HEK293 (cell line): ENCODE data around the gene ZNF747.

Source experiments
- CTCF ChIA-PET: fragments of 350-600 bp; formaldehyde crosslinking; extraction: SDS; loops from one replicate; lab custom pipeline; 2021; ENCODE audit warnings: antibody characterized with exemption; lab: Yijun Ruan, JAX
- POLR2A ChIA-PET: fragments of 300-600 bp; formaldehyde crosslinking; extraction: SDS; loops from one replicate; lab custom pipeline; 2020; ENCODE audit warnings: antibody characterized with exemption, inconsistent platforms; lab: Yijun Ruan, JAX
- H3K27ac ChIP-seq: fragments of 200-500 bp; sonication (Bioruptor generic); 2 replicates; pipeline ENCODE4 v1.5.1; 2014; ENCODE audit warnings: low read depth, low read length, control low read depth, inconsistent platforms; ENCODE audit errors: extremely low read depth
- H3K36me3 ChIP-seq, 2 experiments: fragments of 200-500 bp in 1 of 2; sonication (Bioruptor generic) in 1 of 2; 1 replicate in 1 of 2; 2 replicates in 1 of 2; pipeline ENCODE4 v1.5.1; 2014 to 2017; ENCODE audit warnings: inconsistent platforms in 2 of 2, low read length in 2 of 2; ENCODE audit not compliant: control insufficient read depth in 2 of 2, insufficient read depth in 1 of 2
- H3K4me1 ChIP-seq: fragments of 200-500 bp; sonication (Bioruptor generic); 2 replicates; pipeline ENCODE4 v1.5.1; 2014; ENCODE audit warnings: mild to moderate bottlenecking, low read length, inconsistent platforms; ENCODE audit not compliant: control insufficient read depth, insufficient read depth
- H3K4me3 ChIP-seq: 2 replicates; pipeline ENCODE4 v1.5.1; 2011; ENCODE audit warnings: low read depth, mild to moderate bottlenecking, control low read depth, low read length, moderate library complexity
- H3K9me3 ChIP-seq: fragments of 200-500 bp; sonication (Bioruptor generic); 2 replicates; pipeline ENCODE4 v1.5.1; 2014; ENCODE audit warnings: low read depth, low read length, inconsistent platforms; ENCODE audit not compliant: control insufficient read depth, insufficient read depth
- OVOL3 ChIP-seq: fragments of 450-650 bp; formaldehyde crosslinking; IDR thresholded peaks from 2 replicates; pipeline ENCODE4 v1.5.1; 2016; ENCODE audit warnings: missing biosample characterization, missing genetic modification characterization
- PRDM10 ChIP-seq: fragments of 450-650 bp; formaldehyde crosslinking; IDR thresholded peaks from 2 replicates; pipeline ENCODE4 v1.5.1; 2016; ENCODE audit warnings: missing biosample characterization, missing genetic modification characterization
- SP2 ChIP-seq: fragments of 450-650 bp; formaldehyde crosslinking; IDR thresholded peaks from 2 replicates; pipeline ENCODE4 v1.5.1; 2016; ENCODE audit warnings: missing biosample characterization, missing genetic modification characterization
- TRIM28 ChIP-seq: IDR thresholded peaks from 2 replicates; pipeline ENCODE4 v1.6.1; 2011; ENCODE audit warnings: low read length, control low read depth, borderline replicate concordance
- ZBTB21 ChIP-seq: fragments of 450-650 bp; formaldehyde crosslinking; IDR thresholded peaks from 2 replicates; pipeline ENCODE4 v1.5.1; 2017; ENCODE audit warnings: missing biosample characterization, missing genetic modification characterization
- ZNF169 ChIP-seq: fragments of 450-650 bp; formaldehyde crosslinking; IDR thresholded peaks from 2 replicates; pipeline ENCODE4 v1.5.1; 2016; ENCODE audit warnings: missing biosample characterization, missing genetic modification characterization
- ZNF341 ChIP-seq: fragments of 450-650 bp; formaldehyde crosslinking; IDR thresholded peaks from 2 replicates; pipeline ENCODE4; 2016; ENCODE audit warnings: low read depth, missing biosample characterization, missing genetic modification characterization
- ZNF521 ChIP-seq: fragments of 450-650 bp; formaldehyde crosslinking; IDR thresholded peaks from 2 replicates; pipeline ENCODE4 v1.5.1; 2017; ENCODE audit warnings: missing biosample characterization, mild to moderate bottlenecking, missing genetic modification characterization
- ZNF571 ChIP-seq: fragments of 450-650 bp; formaldehyde crosslinking; IDR thresholded peaks from 2 replicates; pipeline ENCODE4 v1.5.0; 2017; ENCODE audit warnings: missing biosample characterization, missing genetic modification characterization
- ZNF623 ChIP-seq: fragments of 450-650 bp; formaldehyde crosslinking; IDR thresholded peaks from 2 replicates; pipeline ENCODE4 v1.5.1; 2016; ENCODE audit warnings: missing biosample characterization, missing genetic modification characterization
- ZNF624 ChIP-seq: fragments of 450-650 bp; formaldehyde crosslinking; IDR thresholded peaks from 2 replicates; pipeline ENCODE4 v1.5.1; 2017; ENCODE audit warnings: missing biosample characterization, missing genetic modification characterization
- ZNF654 ChIP-seq: fragments of 450-650 bp; formaldehyde crosslinking; IDR thresholded peaks from 2 replicates; pipeline ENCODE4 v1.5.1; 2016; ENCODE audit warnings: low read depth, missing biosample characterization, missing genetic modification characterization
- ZNF701 ChIP-seq: fragments of 450-650 bp; formaldehyde crosslinking; IDR thresholded peaks from 2 replicates; pipeline ENCODE4 v1.5.1; 2016; ENCODE audit warnings: missing biosample characterization, missing genetic modification characterization
- ZSCAN23 ChIP-seq: fragments of 450-650 bp; formaldehyde crosslinking; IDR thresholded peaks from 2 replicates; pipeline ENCODE4 v1.5.1; 2016; ENCODE audit warnings: missing biosample characterization, missing genetic modification characterization
- TF ChIP-seq, protein P1 (sequence below): fragments of 450-650 bp; formaldehyde crosslinking; IDR thresholded peaks from 2 replicates; pipeline ENCODE4 v1.5.1; 2016; ENCODE audit warnings: missing biosample characterization, missing genetic modification characterization

Gene ZNF747

GRCh38 chr16:30491744-30492308, 42.8 kb downstream of the ZNF747 start (continued):
- TF ChIP-seq, protein P1, sequence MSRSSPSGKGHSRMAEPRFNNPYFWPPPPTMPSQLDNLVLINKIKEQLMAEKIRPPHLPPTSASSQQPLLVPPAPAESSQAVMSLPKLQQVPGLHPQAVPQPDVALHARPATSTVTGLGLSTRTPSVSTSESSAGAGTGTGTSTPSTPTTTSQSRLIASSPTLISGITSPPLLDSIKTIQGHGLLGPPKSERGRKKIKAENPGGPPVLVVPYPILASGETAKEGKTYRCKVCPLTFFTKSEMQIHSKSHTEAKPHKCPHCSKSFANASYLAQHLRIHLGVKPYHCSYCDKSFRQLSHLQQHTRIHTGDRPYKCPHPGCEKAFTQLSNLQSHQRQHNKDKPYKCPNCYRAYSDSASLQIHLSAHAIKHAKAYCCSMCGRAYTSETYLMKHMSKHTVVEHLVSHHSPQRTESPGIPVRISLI (tag by site-specific recombination), result peak; percentile 52; the same call in 1 of the 2 replicates
- peak; percentile 55 for TF ChIP-seq ZNF654 (tag by site-specific recombination)

- H3K4me3 ChIP-seq, result no peak overlapping the region
- ChIA-PET CTCF (interaction anchor here (0.6 to 2.6 kb wide), 6 partner anchors 8 to 107 kb away, joined by 3 to 7 read pairs (median 3); partner anchors contain the start of gene DCTPP1), POLR2A (interaction anchor here (0.5 to 0.8 kb wide), 2 partner anchors 53 to 61 kb away, joined by 3 to 4 read pairs; partner anchors contain the start of gene DCTPP1)
- no peaks in the 10 kb centered on the region for H3K9me3 ChIP-seq
- TF ChIP-seq PRDM10 (tag by site-specific recombination) (peak; percentile 56), ZNF571 (tag by site-specific recombination) (no peak)
- H3K4me1 ChIP-seq, result no peaks in the 10 kb centered on the region
- no peaks in the 10 kb centered on the region for H3K36me3 ChIP-seq
- H3K27ac ChIP-seq, result no peak overlapping the region
These were observed 43.4 kb downstream of the ZNF747 start for GRCh38 chr16:30491229-30491628.

GRCh38 chr16:30490210-30490609, 44.4 kb downstream of the ZNF747 start:
- CTCF ChIA-PET, result interaction anchor here (1.1 to 2.6 kb wide), 3 partner anchors 17 to 60 kb away, joined by 3 to 7 read pairs (median 6); partner anchors contain the start of gene DCTPP1
- H3K36me3 ChIP-seq, result no peaks in the 10 kb centered on the region
- no peak overlapping the region for H3K4me3 ChIP-seq
- no peaks in the 10 kb centered on the region for H3K9me3 ChIP-seq
- no peaks in the 10 kb centered on the region for H3K4me1 ChIP-seq
- POLR2A ChIA-PET, result interaction anchor here (0.7 kb wide), 1 partner anchor 92 kb away, joined by 7 read pairs; no protein-coding TSS in a partner anchor
- H3K27ac ChIP-seq, result no peak overlapping the region
- TF ChIP-seq TRIM28, result no peak
- TF ChIP-seq OVOL3, result no peak
- TF ChIP-seq ZBTB21 (tag by site-specific recombination), result no peak
- TF ChIP-seq ZNF341 (tag by site-specific recombination), result peak; percentile 80
- no peak for TF ChIP-seq ZNF521
- TF ChIP-seq ZNF169, result no peak
- no peak for TF ChIP-seq ZNF624 (tag by site-specific recombination)
- TF ChIP-seq ZSCAN23 (tag by site-specific recombination), result no peak

- Histone ChIP-seq H3K36me3 (no peaks in the 10 kb centered on the region), H3K4me1 (no peaks in the 10 kb centered on the region), H3K9me3 (no peaks in the 10 kb centered on the region), H3K4me3 (no peak overlapping the region), H3K27ac (no peak overlapping the region)
- ChIA-PET CTCF (interaction anchor here (1.6 to 2.6 kb wide), 2 partner anchors 39 to 59 kb away, joined by 6 to 7 read pairs; partner anchors contain the start of gene DCTPP1), POLR2A (interaction anchor here (0.6 kb wide), 1 partner anchor 405 kb away, joined by 7 read pairs; no protein-coding TSS in a partner anchor)
- TF ChIP-seq SP2 (tag by site-specific recombination) (no peak), PRDM10 (tag by site-specific recombination) (peak; percentile 39; the same call in 1 of the 2 replicates), ZNF623 (tag by site-specific recombination) (no peak), ZNF701 (tag by site-specific recombination) (no peak)
- TF ChIP-seq, protein P1 (tag by site-specific recombination), result no peak
These were observed 45.7 kb downstream of the ZNF747 start for GRCh38 chr16:30488764-30489605.
